Measurements from ENCODE around the gene TMC7.
"Not testable (repeated sequence)": the region's sequence is repeated elsewhere in the genome, so short reads cannot be mapped to it uniquely, and the experiment has no call there.

The TMC7 gene

DNA sequence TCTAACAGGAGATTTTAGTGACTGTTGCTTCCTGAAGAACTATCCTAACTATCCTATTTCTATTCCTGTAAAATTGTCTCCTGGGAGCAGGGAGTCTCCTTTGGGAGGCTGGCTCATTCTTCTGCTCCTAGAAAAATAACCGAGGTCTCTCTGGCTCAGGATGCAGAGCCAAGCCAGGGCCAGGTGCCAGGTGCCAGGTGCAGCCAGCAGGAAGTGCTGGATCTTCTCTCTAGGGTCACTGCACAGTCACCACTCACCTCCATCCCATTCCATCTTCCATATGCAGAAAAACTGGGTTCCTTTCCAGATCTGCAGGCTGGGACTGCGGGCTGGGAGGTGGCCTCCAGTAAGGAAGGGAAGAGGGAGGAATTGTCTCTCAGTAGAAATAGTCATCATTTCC is 3.8 kb upstream of the TMC7 start:
- no peak for DNase-seq (ENCODE audit: low read depth)

DNA sequence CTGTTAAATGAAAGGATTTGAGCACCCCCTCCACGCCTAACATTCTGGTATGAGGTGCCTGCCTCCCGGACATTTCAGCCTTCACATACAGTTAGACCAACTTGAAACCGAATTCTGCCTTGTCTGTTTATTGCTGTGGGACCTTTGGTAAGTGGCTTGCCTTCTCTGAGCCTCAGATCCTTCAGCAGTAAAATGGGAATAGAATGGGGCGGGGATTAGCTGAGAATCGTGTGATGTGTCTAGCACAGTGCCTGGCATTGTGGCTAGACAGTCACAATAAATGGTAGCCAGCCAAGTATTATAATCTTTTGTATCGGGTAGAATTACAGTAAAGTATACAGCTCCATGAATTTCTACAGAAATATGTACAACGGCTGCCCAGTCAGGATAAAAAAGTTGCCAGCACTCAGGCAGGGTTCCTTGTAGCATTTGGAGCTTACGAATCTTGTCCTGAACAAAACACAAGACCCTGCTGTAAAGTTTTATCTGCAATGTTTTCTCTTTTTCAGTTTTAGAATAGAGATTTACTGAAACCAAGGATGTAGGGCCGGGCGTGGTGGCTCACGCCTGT is 786 bp downstream of the TMC7 start:
- DNase-seq (ENCODE audit: low read depth), result no peak

DNA sequence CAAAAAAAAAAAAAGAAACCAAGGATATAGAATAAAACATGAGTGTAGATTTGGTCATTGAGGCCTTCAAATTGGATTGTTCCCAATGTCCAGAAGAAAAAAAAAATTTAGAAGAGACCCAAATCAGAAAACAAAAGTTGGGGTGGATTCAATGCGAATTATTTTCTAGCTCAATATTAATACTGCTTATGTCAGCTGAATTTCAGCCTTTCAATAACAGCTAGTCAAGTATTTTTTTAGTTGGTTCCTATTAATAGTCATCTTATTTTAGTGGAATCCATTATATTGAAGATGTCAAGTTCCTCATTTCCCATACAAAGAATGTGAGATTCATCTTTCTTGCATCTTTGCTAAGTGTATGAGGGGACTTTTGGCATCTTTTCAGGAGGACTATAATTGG is 1.5 kb downstream of the TMC7 start:
- not testable (repeated sequence) for DNase-seq (ENCODE audit: low read depth)

DNA sequence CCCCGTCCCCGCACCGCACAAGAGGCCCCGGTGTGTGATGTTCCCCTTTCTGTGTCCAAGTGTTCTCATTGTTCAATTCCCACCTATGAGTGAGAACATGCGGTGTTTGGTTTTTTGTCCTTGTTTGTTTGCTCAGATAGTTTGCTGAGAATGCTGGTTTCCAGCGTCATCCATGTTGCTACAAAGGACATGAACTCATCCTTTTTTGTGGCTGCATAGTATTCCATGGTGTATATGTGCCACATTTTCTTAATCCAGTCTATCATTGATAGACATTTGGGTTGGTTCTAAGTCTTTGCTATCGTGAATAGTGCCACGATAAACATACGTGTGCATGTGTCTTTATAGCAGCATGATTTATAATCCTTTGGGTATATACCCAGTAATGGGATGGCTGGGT is 8.0 kb downstream of the TMC7 start:
- not testable (repeated sequence) for DNase-seq (ENCODE audit: low read depth)

DNA sequence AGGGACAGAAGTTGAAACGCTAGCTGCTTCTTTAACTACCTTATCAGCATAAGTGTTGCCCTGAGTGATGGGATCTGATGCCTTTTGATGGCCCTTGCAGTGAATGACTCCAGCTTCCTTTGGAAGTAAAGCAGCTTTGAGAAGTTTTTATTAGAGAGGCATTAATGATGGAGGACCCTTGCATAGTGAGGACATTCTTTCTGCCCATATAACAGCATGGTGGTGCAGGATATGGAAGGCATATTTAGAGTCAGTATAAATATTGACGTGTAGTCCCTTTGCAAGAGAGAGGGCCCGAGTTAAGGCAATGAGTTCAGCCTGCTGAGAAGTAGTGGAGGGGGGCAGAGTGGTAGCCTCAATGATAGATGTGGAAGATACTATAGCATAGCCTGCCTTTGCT is 9.8 kb downstream of the TMC7 start:
- not testable (repeated sequence) for DNase-seq (ENCODE audit: low read depth)

DNA sequence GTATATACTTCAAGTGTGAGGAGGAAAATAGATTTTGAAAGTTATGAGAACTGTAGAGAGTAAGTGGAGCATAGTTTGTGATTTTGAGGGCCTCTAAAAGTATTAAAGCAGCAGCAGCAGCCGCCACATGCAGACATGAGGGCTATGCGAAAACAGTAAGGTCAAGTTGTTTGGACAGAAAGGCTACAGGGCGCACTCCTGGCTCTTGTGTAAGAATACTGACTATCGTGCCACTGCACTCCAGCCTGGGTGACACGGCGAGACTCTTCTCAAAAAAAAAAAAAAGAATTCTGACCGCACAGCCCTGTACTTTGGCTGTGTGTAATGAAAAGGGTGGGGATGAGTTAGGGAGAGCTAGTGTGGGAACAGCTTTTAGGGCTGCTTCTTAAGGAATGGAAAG is 10.4 kb downstream of the TMC7 start:
- DNase-seq (ENCODE audit: low read depth), result not testable (repeated sequence)

DNA sequence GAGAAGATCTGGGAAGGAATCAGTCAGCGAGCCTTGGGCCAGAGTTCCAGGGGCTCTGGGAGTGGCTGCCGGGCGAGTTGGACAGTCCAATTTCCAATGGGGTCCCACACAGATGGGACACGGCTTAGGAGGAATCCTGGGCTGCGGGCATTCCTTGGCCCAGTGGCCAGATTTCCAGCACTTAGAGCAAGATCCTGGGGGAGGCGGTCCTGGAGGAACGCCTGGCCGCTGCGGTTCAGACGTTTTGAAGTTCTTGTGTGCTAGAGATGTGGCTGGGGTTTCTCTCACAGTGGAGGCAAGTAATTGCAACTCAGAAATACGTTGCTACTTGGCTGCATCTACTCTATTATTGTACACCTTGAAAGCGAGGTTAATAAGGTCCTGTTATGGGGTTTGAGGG is 11.7 kb downstream of the TMC7 start:
- not testable (repeated sequence) for DNase-seq (ENCODE audit: low read depth)

DNA sequence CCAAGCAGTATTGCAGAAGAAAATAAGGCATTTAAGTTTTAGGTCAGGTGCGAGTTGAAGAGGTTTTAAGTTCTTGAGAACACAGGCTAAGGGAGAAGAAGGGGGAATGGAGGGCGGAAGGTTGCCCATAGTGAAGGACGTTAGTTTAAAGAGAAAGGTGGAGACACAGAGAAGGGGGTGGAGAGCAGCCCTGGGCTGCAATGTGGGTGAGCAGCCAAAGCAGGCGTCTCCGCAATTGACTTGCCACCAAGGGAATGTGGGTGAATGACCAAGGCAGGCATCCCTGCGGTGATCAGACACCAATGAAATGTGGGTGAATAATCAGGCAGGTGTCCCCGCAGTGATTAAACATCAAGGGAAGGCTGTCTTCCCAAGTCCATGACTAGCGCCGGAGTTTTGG is 12.8 kb downstream of the TMC7 start:
- not testable (repeated sequence) for DNase-seq (ENCODE audit: low read depth)

DNA sequence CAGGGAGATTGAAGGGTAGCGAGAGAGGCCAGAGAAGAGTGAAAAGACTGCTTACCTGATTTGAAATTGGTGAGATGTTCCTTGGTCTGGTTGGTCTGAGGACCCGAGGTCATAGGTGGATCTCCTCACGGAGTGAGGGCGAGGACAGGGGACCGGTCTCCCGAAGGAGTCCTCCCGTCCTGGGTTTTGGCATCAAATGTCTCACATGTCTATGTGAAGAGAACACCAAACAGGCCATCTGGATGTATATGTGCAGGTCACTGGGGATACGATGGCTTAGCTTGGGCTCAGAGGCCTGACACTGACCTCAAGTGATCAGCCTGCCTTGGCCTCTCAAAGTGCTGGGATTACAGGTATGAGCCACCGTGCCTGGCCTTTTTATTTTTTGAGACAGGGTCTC is 13.3 kb downstream of the TMC7 start:
- DNase-seq (ENCODE audit: low read depth), result not testable (repeated sequence)

DNA sequence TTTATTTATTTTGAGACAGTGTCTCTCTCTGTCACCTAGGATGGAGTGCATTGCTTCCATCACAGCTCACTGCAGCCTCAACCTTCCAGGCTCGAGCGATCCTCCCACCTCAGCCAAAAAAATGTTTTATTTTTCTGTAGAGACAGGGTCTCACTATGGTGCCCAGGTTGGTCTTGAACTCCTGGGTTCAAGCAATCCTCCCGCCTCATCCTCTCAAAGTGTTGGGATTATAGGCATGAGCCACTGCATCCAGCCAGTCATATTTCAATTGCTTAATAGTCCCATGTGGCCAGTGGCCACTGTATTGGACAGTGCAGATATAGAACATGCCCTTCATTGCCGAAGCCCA is 15.3 kb downstream of the TMC7 start:
- no peak for DNase-seq (ENCODE audit: low read depth)

DNA sequence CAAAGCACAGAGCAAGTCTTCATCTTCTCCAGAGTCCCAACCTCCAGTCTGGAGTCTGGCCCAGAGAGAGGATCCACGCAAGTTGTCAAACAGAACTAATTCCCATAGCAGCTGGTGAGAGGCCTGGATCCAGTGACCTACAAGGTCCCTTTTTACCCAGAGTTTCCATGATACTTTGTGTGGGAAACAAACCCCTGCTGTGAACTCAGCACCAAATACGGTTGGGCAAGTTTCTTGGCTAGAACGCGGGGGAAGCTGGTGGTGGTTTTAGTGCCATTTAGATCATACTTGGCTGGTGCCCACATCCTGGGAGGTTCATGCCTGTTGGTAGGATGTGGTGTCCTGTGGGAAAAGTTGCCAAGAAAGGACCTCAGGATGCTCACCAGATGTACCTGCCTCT is 18.1 kb downstream of the TMC7 start:
- DNase-seq (ENCODE audit: low read depth), result peak; percentile 40

DNA sequence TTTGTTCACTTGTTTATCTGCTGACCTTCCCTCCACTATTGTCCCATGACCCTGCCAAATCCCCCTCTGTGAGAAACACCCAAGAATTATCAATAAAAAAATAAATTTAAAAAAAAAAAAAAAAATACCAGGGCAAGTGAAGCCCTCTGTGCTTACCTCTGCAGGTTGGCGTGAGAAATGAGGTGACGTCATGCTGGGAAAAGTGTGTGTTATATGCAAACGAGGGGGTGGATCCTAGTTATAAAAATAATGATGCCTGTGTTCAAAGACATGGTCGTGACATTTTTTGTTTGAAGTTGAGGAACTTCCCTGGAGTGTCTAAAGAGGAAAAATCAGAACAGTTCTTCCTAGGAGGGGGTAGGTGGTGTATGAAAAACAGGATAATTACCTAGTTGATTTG is 20.2 kb downstream of the TMC7 start:
- no peak for DNase-seq (ENCODE audit: low read depth)

DNA sequence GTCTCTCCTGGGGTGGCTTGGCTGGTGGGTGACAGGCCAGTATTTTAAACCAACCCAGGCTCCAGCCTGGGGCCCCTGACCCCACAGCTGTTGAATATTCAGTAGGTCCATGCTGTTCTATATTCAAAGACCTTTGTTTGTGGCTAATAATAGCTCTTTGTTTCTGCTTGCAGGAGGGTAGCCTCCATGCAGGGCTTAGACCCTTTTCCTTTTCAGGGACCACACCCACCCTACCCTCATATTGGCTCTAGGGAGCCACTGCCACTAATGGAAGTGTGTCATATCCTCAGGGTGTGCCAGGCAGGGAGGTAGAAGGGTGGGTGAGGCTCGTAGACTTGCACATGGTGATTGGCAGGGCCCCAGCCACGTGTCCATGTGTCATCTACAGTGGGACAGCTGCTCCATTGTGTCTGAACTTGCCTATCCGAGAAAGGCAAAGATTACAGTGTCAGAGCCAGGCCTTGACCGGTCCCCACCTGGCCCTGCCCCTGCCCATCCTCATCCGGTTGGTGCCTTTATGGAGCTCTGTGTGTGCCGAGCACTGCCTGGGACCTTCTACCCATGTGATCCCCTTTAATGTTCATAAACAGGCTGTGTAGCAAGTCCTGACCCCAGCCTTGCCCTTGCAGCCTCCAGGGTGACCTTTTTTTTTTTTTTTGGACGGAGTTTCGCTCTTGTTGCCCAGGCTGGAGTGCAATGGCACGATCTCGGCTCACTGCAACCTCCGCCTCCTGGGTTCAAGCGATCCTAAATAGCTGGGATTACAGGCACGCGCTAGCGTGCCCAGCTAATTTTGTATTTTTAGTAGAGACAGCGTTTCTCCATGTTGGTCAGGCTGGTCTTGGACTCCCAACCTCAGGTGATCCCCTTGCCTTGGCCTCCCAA is 22.1 kb downstream of the TMC7 start:
- DNase-seq (ENCODE audit: low read depth), result peak; percentile 76

DNA sequence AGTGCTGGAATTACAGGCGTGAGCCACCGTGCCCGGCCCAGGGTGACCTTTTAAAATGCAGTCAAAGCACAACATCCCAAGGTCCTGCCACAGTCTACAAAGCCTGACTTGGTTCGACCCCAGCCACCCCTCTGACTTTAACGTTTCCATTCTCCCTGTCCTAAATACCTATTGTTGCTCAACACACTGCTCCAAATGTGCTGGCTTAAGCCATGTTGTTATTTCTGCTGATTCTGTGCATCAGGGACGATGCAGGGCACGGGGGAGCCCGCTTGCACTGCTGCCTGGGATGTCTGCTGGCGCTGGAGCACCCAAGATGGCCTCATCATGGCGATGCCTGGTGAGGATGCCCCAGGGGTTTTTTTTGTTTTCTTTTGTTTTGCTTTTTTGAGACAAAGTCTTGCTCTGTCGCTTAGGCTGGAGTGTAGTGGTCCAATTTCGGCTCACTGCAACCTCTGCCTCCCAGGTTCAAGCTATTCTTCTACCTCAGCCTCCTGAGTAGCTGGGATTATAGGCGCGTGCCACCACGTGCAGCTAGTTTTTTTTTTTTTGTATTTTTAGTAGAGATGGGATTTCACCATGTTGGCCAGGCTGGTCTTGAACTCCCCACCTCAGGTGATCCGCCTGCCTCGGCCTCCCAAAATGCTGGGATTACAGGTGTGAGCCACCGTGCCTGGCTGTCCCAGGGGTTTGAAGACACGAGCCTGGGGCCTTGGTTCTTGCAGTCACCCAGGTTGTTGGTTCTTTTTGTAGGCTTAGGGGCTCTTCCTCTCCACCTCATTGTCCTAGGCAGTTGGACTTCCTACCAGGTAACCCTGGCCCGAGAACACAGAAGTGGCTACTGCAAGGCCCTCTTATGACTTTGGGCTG is 22.9 kb downstream of the TMC7 start:
- DNase-seq (ENCODE audit: low read depth), result no peak

DNA sequence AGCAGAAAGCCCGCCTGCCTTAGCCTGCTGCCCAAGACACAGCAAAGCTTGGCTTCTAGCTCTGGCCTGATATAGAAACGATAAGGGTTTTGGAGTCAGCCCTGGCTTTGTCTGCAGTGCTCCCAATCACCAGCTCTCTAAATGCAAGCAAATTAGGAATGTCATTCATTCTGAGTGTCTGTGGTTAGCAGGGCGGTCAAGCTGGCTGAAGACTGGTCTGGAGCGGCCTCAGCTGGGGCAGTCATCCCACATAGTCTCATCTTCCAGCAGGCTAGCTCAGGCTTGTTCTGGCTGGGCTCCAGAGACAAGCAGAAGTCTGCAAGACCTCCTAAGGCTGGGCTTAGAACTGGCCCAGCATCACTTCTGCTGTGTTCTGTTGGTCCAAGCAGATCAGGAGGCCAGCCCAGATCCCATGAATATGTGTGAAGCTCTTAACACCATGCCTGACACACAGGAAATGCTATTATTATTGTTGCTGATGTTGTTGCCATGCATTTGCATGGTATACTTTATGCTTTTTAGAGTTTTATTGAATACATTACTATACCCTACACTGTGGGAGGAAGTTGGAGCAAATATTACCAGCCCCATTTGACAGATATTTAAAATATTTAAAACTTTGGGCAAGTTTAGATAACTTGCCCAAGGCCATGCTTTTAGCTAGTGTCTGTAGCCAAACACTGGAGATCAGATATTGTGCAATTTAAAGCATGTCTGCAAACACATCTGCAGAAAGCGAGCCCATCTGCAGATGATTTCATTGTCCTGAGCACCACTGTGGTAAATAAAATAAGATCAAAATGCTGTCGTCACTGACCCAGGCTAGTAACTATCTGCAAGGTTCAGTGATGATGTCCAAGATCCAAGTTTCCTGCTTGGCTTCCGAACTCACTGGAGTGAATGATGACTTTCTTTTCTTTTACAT is 24.8 kb downstream of the TMC7 start:
- peak; percentile 54 for DNase-seq (ENCODE audit: low read depth)

DNA sequence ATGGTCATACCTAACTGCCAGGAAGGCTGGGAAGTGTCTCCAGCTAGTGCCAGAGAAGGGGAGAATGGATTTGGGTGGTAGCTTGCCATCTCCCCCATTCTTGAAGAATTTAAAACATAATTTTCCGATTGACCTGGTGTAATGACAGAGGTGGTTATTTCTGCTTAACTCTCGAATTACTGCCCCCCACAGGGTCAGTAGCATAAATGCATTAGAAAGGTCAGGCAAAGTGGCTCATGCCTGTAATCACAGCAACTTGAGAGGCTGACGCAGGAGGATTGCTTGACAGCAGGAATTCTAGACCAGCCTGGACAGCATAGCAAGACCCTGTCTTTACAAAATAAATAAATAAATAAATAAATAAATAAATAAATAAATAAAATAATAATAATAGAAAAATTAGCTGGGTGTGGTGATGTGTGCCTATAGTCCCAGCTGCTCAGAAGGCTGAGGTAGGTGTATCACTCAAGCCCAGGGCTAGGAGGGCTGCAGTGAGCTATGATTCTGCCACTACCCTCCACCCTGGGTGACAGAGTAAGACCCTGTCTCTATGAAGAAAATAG is 27.5 kb downstream of the TMC7 start:
- DNase-seq (ENCODE audit: low read depth), result no peak

DNA sequence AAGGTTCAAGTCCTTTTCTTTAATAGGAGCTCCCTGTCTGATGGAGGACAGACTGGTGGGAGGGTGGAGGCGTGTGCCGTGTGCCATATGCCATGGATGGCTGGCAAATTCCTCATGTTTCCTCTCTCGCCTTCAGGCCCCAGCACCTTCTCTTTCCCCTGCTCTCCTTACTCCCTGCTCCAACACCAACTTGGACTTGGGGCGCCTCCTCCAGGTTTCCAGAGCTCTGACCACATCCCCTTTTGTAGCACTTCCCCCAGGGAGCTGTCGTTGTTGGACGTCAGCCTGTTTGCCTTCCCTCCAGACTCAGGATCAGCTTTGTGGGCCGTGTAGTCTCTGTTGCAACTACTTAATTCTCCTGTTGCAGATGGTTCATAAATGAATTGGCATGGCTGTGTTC is 30.7 kb downstream of the TMC7 start:
- DNase-seq (ENCODE audit: low read depth), result no peak

DNA sequence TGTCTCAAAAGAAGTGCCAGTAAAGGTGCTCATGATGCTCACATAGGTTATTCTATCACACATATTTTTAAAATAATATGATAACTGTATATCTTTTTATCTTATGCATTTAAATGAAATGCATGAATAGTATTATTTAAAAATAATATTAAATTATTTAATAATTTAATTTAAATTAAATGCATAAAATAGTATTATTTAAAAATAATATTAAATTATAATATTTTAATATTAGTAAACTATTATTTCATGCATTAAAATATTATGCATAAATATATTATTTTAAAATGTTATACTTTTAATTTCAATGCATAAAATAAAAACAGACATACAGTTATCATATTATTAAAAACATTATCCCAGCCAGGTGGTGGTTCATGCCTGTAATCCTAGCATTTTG is 33.4 kb downstream of the TMC7 start:
- no peak for DNase-seq (ENCODE audit: low read depth)

DNA sequence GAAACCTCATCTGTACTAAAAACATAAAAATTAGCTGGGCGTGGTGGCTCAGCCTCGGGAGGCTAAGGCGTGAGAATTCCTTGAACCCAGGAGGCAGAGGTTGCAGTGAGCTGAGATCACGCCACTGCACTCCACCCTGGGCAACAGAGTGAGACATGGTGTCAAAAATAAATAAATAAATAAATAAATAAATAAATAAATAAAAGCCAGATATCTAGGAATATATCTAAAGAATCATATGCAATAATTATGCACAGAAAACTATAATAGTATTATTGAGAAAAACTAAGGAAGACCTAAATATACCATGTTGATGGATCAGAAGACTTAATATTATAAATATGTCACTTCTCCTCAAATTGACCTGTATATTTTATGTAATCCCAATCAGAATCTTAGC is 37.0 kb downstream of the TMC7 start:
- no peak for DNase-seq (ENCODE audit: low read depth)

DNA sequence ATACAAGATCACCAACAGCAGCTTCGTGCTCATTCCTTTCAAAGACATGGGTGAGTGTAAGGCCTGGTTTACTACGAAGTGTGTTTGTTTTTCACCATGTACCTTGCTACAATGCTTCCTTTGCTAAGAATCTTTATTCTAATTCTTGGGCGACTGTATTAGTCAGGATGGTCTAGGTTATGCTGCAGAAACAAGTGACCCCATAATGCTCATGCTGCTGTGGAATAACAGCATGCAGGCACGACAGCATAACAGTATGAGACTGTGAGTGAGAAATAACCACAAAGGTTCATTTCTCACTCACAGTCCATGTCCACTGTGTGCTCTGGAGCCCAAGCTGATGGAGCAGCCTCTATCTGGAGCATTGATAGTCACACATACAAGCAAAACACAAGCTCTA is 38.0 kb downstream of the TMC7 start:
- no peak for DNase-seq (ENCODE audit: low read depth)

DNA sequence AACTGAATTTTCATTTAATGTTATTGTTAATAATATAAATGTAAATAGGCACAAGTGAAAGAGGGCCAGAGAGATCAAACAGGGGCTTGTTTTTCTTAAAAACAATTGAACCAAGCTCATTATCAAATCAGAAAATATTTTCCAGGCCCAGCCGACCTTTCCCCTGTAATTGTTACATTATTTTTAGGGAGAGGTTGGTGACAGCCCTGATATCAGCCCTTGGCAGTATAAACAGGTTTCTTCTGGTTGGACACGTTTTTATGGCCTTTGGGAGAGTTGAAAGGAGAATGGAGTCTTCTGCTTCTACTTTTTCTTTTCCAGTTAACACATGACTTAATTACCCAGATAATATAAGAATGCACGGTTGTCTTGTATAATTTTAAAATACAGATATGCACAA is 43.7 kb downstream of the TMC7 start:
- DNase-seq (ENCODE audit: low read depth), result no peak

DNA sequence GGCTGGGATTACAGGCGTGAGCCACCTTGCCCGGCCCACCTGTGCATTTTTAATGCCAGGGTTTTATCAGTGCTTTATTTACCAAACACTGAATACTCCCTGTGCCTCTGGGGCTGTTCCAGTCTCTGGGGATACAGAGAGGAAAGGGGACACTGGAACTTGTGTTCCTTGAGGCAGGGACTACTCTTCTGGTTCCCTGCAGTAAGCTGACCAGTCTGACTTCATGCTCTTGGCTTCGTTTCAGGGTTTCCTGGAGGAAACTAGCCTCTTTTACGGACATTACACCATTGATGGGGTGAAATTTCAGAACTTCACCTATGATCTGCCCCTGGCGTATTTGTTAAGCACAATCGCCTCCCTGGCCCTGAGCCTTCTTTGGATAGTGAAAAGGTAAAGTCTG is 46.2 kb downstream of the TMC7 start:
- DNase-seq (ENCODE audit: low read depth), result no peak
